GM21825 (cell line): ENCODE data around the gene SARNP.
"Not testable (repeated sequence)": the region's sequence is repeated elsewhere in the genome, so short reads cannot be mapped to it uniquely, and the experiment has no call there.

Experiments used
- ATAC-seq: cut with Tn5 transposase; IDR thresholded peaks from one replicate; pipeline ENCODE4 v1.9.1; 2021; ENCODE audit warnings: mild to moderate bottlenecking, moderate library complexity; ENCODE audit not compliant: unreplicated experiment

The SARNP gene

DNA sequence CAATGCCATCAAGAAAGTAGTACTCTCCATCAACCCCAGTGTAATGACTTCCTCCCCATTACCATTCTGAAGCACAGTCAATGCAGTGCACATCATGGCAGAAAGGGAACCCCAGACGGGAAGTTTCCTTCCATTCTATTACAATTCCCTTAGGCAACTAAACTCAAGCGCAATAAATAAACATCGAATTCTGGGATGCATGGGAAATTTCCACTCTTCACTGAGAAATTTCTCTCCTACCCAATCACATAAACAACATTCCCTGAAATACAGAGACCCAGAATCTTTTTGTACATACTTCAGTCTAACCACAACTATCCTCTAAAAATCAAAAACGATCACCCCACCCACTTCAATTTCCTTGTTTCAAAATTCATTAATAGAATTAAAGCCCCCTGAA lies 20.0 kb downstream of the SARNP start:
- no peak for ATAC-seq

DNA sequence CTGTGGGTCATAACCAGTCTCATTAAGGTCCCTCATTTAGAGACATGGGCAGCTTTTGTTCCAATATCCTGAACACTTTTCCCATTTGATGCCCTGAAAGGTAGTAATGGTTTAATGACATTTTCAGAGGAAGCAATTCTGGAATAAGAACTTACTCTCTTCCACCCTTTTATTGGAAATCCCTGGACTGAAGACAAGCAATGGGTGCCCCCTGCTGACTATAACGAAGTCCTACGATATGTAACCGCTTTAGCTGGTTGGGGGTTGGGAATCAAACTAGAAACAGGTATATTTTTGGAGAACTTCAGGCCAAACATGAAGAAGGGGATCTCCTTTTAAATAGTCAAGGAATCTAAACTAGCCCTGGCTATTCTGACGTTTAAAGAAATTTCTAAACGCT lies 20.5 kb downstream of the SARNP start:
- ATAC-seq, result no peak

DNA sequence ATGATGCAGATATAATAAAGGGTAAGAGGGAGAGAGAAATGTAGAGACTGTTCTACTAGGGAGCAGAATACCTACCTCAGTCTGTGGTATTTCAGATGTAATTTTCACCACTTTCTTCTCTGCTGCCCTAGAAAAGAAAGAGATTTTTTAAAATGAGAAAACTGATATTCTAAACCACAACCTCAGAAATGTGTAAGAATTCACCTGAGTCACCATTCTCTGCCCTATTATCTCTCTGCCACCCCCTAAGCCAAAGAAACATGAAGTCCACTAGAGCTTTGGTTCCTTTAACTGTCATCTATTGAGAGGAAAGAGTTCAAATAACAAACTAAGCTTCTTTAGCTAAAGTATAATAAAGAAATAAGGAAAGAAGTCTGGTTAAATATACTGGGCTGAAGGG lies 21.6 kb downstream of the SARNP start:
- ATAC-seq, result no peak

DNA sequence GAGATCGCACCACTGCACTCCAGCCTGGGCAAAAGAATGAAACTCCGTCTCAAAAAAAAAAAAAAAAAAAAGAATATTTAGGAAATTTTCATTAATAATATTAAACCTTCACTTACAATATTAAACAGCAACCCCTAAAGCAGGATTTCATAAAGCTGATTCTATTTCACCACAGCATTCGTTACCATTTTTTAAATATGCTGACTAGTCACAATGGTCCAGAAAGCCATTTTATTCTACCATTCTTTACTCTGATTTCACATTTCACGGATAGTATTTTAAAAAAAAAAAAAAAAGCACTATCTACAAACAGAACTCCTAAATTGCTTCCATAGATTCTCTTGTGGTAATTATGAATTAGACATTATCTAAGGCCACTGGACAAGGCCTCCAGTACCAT lies 27.6 kb downstream of the SARNP start:
- ATAC-seq, result no peak

DNA sequence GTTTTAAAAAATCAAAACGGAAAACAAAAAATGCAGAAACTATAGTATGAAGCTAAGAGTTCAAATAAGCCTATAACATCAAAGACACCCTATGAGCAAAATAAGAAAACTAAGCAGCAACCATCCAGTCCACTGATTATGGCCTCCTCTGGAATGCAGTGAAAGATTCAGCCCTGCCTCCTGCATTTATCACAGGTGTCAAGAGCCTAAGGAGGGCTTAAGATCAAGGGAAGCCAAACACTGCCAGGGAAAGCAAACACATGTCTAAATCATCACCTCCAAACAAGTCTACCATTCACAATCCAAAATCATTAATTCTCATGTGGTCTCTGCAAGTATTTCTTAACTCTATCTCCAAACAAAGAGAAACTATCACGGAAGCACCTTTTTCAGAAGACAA lies 28.4 kb downstream of the SARNP start:
- no peak for ATAC-seq

DNA sequence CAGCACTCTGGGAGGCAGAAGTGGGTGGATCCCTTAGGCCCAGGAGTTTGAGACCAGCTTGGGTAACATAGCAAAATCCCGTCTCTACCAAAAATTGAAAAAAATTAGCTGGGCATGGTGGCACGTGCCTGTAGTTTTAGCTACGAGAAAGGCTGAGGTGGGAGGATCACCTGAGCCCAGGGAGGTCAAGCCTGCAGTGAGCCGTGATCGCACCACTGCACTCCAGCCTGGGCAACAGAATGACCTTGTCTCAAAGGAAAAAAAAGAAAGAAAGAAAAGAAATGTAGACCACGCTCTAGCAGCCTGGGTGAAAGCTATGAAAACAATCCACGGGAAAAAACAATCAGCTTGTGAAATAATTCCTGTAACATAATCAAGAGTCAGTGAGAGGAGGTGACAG lies 29.0 kb downstream of the SARNP start:
- no peak for ATAC-seq

DNA sequence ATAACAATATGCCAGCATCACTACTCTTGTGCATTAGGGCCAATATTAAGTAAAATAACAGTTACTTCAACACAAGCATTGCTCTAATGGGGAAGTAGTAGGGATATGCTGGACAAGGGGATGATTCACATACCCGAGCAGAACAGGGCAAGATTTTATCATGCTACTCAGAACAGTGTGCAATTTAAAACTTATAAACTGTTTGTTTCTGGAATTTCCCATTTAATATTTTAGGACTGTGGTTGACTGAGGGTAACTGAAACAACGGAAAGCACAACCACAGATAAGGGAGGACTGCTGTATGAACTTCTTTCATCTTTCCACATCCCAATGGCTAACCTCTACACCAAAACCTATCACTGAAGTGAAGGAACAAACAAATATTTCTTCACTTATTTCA lies 36.8 kb downstream of the SARNP start:
- no peak for ATAC-seq

DNA sequence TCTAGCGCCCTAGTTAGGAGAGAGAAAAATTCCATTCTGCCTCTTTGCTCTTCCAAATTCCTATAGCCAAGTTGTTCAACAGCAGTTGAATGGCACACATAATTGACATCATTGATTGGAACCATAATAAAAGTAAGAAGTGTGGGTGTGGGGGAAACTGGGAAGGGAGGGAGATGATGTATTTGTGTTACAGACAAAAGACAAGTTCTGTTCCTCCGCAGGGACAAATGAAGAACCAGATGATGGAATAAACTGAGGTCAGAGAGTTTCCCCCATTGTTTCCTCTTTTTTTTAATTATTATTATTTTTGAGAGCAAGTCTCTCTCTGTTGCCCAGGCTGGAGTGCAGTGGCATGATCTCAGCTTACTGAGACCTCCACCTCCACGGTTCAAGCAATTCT lies 39.7 kb downstream of the SARNP start:
- no peak for ATAC-seq

DNA sequence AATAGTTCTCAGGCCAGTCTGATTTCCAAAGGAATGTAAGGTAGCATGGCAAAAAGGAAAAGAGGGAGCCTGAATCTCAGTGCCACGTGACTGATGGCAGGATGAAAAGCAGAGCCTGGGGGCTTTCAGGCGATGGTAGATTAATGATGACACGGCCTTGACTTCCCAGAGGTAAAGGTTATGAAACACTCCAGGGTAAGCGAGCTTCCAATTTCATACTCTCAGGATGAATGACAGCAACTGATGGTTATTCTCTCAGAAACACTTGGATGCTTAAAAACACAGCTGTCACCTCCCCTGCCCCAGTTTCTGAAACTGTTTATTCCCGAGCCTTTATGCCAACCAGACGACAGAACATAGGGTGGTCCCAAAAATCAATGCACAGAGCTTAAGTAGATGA lies 45.8 kb downstream of the SARNP start:
- ATAC-seq, result no peak

DNA sequence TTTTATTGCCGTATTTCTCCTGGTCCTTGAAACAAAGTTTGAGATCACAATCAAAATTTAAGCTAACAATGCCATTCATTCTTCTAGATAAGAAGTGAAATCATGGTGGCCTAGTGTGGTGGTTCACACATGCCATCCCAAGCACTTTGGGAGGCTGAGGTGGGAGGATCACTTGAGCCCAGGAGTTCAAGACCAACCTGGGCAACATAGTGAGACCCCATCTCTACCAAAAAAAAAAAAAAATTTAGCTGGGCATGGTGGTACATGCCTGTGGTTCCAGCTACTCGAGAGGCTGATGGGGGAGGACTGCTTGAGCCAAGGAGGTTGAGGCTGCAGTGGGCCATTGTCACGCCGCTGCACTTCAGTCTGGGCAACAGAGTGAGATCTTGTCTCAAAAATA lies 50.4 kb downstream of the SARNP start:
- no peak for ATAC-seq

DNA sequence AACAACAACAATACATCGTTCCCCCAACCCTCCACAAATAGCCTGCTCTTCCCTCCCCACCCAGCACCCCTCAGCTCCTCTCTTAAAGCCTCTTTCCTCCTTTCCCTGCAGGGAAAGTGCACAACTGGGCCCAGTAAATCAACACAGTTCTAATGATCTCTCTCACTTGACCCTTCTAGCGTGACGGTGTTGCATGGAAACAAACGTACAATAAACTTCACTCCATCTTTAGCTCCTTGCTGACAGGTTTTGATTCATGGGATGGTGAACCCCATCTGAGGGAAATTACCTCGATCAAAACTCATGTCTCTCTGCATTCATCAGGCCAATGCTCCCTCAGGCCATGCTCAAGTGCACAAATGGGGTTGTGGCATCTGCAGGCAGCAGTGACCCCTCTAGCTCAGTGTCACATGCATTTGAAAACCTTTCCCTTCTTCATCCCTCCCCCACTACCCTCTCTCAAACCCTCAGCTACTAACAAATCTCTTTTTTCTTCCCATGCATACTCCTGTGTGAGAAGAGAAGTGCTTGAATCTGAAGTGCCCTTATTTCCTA lies 51.7 kb downstream of the SARNP start:
- no peak for ATAC-seq

DNA sequence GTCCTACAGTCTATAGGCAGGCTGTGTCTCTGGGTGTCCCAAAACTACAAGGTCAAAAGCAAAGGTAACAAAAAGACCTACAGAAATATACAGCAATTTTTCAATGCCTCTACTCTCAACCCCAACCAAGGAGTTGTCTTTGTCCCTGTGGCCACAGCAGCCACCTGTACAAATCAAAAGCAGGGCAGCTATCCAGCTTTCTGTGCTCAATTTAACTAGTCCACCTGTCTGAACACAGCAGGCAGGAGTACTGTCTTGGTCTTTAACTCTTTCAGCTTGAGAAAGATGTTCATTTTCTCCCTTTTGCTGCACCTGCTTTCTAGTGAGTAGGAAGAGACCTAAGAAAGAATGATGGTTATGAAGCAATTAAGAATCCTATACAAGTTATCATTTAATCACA lies 54.9 kb downstream of the SARNP start:
- no peak for ATAC-seq

DNA sequence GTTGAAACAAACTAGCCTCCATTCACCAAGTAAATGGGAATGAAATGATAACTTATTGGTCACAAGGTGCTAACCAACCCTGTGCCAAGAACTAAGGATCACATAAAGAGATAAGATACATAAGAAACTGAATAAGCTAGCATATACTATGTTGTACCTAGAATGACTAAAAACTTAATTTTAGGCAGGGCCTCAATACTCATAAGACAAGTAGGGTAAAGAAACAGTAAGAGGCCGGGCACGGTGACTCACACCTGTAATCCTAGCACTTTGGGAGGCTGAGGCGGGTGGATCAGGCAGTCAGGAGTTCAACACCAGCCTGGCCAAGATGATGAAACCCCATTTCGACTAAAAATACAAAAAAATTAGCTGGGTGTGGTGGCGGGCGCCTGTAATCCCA lies 56.9 kb downstream of the SARNP start:
- no peak for ATAC-seq

DNA sequence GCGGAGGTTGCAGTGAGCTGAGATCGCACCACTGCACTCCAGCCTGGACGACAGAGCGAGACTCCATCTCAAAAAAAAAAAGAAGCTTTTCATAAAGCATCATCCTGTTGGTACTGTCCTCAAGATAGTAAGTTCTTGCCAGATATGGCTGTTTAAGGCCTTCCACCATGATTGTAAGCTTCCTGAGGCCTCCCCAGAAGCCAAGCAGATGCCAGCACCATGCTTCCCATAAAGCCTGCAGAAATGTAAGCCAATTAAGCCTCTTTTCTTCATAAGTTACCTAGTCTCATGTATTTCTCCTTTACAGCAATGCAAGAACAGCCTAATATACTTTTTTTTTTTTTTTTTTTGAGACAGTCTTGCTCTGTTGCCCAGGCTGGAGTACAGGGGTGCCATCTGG lies 58.9 kb downstream of the SARNP start:
- ATAC-seq, result not testable (repeated sequence)

DNA sequence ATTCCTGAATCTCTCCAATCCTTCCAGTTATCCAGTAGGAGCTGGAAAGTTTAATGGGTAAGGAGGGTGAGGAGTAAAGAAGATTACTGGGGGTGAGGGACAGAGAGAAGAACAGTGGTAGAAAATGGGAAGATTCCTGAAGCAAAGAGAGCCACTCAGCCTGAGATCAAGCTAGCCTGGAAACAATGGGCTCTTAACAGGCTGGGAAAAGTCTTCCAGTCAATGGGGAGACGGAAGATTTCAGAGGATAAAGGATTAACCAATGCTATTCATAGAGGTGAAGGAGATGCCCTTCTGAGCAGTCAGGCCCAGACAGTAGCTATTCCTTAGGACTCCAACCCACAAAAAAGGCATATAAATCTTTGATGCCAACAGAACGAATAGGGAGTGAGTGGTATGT lies 59.8 kb downstream of the SARNP start:
- no peak for ATAC-seq

DNA sequence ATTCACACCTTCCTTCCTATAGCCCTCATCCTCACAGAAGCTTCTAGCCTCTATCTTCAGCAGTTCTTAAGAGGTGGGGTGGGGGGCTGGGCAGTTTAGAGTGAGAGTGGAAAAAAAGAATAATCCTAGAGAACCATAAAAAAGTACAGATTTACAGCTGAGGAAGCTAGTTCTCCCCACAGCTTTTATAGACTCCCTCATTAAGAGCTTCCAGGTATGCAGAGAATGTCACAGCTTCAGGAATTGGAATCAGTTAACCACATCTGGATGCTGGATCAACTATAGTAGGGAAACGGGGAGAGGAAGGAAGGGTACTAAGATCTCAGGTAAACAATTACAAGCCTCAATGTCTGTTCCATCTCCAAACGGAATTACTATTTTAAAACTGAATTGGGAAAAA lies 62.3 kb downstream of the SARNP start:
- no peak for ATAC-seq

DNA sequence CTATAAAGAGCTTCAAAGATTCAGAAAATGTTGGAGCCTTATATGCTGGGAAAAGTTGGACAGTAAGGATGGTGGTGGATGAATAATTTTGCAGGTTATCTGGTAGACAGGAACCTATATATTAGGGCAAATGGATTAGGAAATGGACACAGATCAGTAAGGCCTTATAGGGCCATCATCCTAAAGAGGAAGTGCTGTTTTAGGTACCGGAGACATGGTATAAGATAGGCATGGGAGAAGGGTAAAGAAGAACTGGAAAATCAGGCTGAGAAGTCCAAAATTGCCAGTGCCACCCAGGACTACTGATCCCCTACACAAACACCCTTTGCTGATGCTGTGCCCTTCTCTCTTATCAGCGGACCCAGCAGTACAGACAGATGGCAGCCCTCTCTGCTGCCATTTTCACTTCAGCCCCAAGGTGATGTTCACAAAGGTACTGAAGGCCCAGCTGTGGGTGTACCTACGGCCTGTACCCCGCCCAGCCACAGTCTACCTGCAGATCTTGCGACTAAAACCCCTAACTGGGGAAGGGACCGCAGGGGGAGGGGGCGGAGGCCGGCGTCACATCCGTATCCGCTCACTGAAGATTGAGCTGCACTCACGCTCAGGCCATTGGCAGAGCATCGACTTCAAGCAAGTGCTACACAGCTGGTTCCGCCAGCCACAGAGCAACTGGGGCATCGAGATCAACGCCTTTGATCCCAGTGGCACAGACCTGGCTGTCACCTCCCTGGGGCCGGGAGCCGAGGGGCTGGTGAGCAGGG lies 69.1 kb downstream of the SARNP start:
- no peak for ATAC-seq

DNA sequence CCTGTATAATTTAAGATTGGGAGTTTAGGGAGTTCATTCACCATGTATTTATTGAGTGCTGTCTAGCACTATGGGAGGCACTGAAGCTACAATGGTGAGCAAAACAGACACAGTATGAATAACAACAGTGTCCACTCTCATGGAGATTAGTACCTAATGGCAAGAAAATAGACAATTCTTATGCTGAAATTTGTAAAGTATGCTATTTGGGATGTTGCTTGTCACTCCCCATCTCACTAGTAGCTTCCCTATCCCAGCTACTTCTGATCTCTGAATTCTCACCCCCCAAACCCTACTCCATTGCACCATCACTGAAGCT lies 70.7 kb downstream of the SARNP start:
- no peak for ATAC-seq

DNA sequence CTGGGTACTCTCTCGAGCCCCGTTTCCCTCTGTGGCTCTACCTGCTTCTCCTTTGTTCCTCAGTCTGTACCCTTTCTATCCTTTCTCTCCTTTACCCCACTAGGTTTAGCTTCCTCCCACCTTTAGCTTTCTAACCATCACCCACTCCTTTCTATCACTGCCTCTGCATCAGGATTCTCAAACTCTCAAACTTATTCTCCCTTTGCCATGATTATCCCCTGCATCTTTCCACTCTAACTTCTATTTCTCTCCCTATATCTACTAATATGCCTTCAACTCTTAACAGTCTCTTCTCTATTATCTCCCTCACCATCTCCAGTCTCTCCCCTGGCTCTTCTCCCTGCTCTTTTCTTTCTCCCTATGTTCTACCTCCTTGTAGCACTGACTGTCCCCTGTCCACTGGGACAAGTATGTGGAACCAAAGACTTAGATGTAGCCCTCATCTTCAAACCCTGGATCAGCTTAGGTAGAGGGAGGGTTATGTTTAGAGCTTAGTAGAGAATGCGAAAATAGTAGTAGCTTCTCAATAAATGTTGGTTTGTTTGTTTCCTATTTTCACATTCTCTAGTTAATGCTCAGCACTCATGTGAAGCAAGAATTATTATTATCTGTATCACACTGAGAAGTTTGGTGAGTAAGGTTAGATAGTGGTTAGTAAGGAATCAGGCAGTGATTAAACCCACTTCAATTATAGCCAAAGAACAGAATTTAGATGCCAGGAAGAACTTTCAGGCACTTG lies 71.2 kb downstream of the SARNP start:
- no peak for ATAC-seq

DNA sequence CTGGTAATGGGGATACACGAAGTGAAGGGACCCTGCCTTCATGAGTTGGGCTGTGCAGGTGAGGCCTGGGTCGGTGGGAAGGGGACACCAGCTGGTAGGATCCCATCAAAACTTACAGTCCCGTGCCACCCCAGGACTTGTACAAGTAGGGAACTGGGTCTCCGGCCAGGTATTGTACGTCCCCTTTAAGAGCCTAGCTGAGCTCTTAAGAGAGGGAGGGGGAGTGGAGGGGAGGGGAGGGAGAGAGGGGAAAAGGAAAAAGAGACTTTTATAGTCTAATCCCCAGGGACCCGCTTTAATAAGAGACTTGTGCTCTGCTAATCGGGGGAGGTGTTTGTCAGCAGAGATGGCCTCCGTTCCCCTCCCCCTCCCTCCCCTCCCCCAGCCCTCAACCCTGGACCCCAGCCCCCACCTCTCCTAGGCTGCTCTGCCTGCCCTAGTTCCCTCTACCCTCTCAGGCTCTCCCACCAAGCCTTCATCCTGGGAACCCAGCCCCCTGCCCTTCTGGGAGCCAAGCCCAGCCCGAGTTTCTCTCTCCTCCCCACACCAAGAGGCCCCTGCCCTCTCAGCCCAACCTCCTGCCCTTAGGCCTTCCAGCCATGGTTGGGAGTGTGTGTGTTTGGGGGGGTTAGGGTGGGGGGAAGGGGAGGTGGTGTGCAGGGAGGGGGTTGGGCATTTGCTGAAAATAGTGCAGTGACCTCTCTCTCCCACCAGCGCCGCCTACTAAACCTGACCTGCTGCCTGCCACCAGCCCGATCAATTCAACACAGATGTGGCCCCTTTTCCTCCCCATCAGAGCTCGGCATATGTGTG lies 72.0 kb downstream of the SARNP start:
- no peak for ATAC-seq

DNA sequence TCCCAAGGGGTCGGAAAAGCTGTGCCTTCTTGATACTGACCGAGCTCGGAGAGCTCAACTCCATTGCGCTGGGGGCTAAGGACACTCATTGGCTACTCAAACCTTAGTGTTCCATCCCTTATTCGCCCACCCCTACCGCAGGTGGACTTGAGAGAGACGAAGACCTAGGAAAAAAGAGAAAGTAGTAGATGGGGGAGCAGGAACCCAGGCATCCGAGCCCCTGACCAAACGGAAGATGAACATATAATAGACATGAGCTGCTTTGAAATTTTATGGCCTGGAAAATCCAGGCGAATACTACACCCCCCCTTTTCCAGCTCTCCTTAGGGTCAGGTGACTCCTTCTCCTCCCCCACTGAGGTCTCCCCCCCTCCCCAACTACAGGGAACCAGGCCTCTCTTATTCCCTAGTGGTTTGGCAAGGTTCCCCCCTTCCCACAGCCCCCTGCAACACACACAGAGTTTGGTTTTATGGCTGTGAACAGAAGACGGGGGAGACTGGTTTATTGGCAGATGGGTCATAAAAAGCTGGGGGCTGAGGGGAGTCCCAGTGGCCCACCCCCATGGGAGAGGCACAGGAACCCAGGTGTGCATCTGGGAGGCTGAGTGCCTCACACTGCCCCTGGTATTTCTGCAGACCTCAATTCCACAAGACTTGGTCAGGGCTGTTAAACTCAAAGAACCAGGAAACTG lies 73.0 kb downstream of the SARNP start:
- ATAC-seq, result no peak
